Measurements from ENCODE around the gene UBE2I. TPM values are rescaled to one million over a fixed set of nuclear protein-coding genes. Genes with fewer than 3 reads are reported as not detected.

Gene UBE2I
- total RNA-seq, 1 experiment from 2014 or later = 361 TPM

DNA sequence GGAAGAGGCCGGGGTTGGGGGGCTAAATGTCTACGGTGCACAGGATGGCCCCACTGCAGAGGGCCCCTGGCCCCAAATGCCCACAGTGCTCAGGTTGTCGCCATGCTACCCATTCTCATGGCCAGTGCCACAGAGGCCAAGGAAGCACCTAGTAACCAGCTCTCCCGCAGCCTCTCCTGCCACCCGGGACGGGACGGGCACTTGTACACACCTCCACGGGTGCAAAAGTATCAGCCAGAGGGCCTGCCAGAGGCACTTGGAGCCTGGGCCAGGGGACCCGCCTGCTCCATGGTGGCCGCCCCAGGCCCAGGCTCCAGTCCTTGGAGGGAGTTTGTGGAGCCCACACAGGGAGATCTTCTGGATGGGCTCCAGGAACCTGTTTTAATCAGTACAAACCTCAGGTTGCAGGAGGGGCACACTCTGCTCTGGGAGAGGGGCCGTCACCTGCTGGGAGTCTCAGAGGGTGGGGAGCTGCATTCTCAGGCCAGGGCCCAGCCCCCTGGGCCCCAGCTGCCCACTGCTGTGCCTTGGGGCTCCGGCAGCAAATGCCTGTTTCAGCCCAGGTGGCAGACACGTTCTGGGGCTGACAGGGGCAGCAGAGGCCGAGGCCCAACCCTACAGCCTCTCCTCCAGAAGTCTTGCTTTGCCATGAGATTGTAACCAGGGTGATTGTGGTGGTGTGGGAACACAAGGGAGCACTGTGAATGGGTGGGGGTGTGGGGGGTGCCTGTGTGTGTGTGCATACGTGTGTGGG is 45.7 kb upstream of the UBE2I start:
- intact Hi-C loops (cut with micrococcal nuclease; ENCODE audit: unreplicated experiment) = no loop called here
- POLR2A ChIA-PET (ENCODE audit: low non-redundant PET) = no interaction called here
- TF ChIP-seq EZH2 (IDR thresholded peaks at IDR 0.05; ENCODE audit: borderline replicate concordance, low read depth, low read length, poor library complexity, severe bottlenecking) = no peak
- TF ChIP-seq, protein P1, sequence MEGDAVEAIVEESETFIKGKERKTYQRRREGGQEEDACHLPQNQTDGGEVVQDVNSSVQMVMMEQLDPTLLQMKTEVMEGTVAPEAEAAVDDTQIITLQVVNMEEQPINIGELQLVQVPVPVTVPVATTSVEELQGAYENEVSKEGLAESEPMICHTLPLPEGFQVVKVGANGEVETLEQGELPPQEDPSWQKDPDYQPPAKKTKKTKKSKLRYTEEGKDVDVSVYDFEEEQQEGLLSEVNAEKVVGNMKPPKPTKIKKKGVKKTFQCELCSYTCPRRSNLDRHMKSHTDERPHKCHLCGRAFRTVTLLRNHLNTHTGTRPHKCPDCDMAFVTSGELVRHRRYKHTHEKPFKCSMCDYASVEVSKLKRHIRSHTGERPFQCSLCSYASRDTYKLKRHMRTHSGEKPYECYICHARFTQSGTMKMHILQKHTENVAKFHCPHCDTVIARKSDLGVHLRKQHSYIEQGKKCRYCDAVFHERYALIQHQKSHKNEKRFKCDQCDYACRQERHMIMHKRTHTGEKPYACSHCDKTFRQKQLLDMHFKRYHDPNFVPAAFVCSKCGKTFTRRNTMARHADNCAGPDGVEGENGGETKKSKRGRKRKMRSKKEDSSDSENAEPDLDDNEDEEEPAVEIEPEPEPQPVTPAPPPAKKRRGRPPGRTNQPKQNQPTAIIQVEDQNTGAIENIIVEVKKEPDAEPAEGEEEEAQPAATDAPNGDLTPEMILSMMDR (conservative IDR thresholded peaks at IDR 0.05; ENCODE audit: low read depth, low read length) = no peak
- no peaks in the 10 kb centered on the region for H3K36me3 ChIP-seq (ENCODE audit: insufficient read depth, low read length, poor library complexity, severe bottlenecking)
- CTCF ChIA-PET = no interaction called here
- H3K9me3 ChIP-seq (ENCODE audit: low read depth, low read length, poor library complexity, severe bottlenecking) = no peaks in the 10 kb centered on the region
- H3K4me1 ChIP-seq (ENCODE audit: insufficient read depth, low read length, poor library complexity, severe bottlenecking) = no peaks in the 10 kb centered on the region
- no peaks in the 10 kb centered on the region for H3K27me3 ChIP-seq (replicated peaks; ENCODE audit: insufficient read depth, low read depth, low read length, poor library complexity)
- BruUV-seq (replicated peaks) = no TSS peak
- no peak overlapping the region for H3K27ac ChIP-seq (ENCODE audit: low read depth, low read length, poor library complexity, severe bottlenecking)
- no peak overlapping the region for H3K4me3 ChIP-seq (ENCODE audit: low read depth, low read length, poor library complexity, severe bottlenecking)
- no peak for DNase-seq (ENCODE audit: low spot score)

DNA sequence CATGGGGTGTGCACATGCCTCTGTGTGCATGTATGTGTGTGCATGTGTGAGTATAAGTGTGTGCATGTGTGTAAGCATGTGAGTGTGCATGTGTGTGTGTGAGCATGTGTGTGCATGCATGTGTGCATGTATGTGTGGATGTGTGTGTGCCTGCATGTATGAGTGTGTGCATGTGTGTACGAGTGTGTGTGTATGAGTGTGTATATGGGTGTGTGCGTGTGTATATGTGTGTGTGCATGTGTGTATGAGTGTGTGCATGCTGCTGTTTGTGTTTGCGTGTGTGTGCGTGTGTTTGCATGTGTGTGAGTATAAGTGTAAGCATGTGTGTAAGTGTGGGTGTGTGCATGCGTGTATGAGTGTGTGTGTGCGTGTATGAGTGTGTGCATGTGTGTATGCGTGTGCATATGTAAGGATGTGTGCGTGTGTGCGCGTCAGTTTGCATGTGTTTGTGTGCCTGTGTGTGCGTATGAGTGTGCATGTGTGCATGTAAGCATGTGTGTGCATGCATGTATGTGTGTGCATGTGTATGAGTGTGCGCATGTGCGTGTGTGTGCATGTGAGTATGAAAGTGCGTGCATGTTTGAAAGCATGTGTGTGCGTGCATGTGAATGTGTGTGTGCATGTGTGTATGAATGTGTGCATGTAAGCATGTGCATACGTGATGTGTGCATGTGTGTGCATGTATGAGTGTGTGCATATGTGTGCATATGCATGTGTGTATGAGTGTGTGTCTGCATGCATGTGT is 44.9 kb upstream of the UBE2I start:
- H3K36me3 ChIP-seq (ENCODE audit: insufficient read depth, low read length, poor library complexity, severe bottlenecking) = no peaks in the 10 kb centered on the region
- TF ChIP-seq EZH2 (IDR thresholded peaks at IDR 0.05; ENCODE audit: borderline replicate concordance, low read depth, low read length, poor library complexity, severe bottlenecking) = no peak
- TF ChIP-seq, protein P1 (conservative IDR thresholded peaks at IDR 0.05; ENCODE audit: low read depth, low read length) = no peak
- CTCF ChIA-PET = no interaction called here
- H3K4me1 ChIP-seq (ENCODE audit: insufficient read depth, low read length, poor library complexity, severe bottlenecking) = no peaks in the 10 kb centered on the region
- DNase-seq (ENCODE audit: low spot score) = no peak
- intact Hi-C loops (cut with micrococcal nuclease; ENCODE audit: unreplicated experiment) = no loop called here
- no TSS peak for BruUV-seq (replicated peaks)
- no peak overlapping the region for H3K27ac ChIP-seq (ENCODE audit: low read depth, low read length, poor library complexity, severe bottlenecking)
- H3K27me3 ChIP-seq (replicated peaks; ENCODE audit: insufficient read depth, low read depth, low read length, poor library complexity) = no peaks in the 10 kb centered on the region
- no peak overlapping the region for H3K4me3 ChIP-seq (ENCODE audit: low read depth, low read length, poor library complexity, severe bottlenecking)
- POLR2A ChIA-PET (ENCODE audit: low non-redundant PET) = no interaction called here
- H3K9me3 ChIP-seq (ENCODE audit: low read depth, low read length, poor library complexity, severe bottlenecking) = no peaks in the 10 kb centered on the region

DNA sequence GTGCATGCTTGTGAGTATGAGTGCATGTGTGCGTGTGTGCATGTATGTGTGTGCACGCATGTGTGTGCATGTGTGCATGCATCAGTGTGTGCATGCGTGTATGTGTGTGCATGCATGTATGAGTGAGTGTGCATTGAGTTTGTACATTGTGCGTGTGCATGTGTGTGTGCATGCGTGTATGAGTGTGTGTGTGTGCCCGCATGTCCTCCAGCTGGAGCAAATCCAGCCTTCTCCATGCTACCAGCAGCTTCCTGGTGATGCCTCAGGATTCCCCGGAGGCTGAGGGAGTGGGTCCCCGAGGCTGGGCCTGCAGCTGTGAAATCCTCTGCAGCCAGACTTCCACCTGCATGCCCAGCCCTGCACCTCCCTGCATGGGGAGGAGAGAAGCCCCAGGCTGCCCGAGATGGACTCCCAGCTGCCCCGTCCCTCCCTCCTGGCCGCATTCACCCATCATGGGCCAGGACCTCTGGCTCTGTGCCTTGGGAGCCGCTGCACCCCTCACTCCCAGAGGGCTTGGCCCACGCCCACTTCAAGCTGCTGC is 44.3 kb upstream of the UBE2I start:
- Histone ChIP-seq H3K36me3 (ENCODE audit: insufficient read depth, low read length, poor library complexity, severe bottlenecking) (no peaks in the 10 kb centered on the region), H3K27ac (ENCODE audit: low read depth, low read length, poor library complexity, severe bottlenecking) (no peak overlapping the region), H3K4me1 (ENCODE audit: insufficient read depth, low read length, poor library complexity, severe bottlenecking) (no peaks in the 10 kb centered on the region), H3K27me3 (replicated peaks; ENCODE audit: insufficient read depth, low read depth, low read length, poor library complexity) (no peaks in the 10 kb centered on the region), H3K4me3 (ENCODE audit: low read depth, low read length, poor library complexity, severe bottlenecking) (no peak overlapping the region), H3K9me3 (ENCODE audit: low read depth, low read length, poor library complexity, severe bottlenecking) (no peaks in the 10 kb centered on the region)
- ChIA-PET CTCF (interaction anchor here (0.6 kb wide), 1 partner anchor 1024 kb away, joined by 3 read pairs; no protein-coding TSS in a partner anchor), POLR2A (ENCODE audit: low non-redundant PET) (no interaction called here)
- no peak for DNase-seq (ENCODE audit: low spot score)
- intact Hi-C loops (cut with micrococcal nuclease; ENCODE audit: unreplicated experiment) = no loop called here
- TF ChIP-seq, protein P1 (conservative IDR thresholded peaks at IDR 0.05; ENCODE audit: low read depth, low read length) = no peak
- TF ChIP-seq EZH2 (IDR thresholded peaks at IDR 0.05; ENCODE audit: borderline replicate concordance, low read depth, low read length, poor library complexity, severe bottlenecking) = no peak
- no TSS peak for BruUV-seq (replicated peaks)

Data from A673 (cell line).